Forelimb muscle (tissue), 1 donor: ENCODE measurements around the gene PLXNA4. TPM values are rescaled to one million over a fixed set of nuclear protein-coding genes. Genes with fewer than 3 reads are reported as not detected.

ENCODE experiments used
- DNase-seq: peaks from one replicate; pipeline ENCODE4 v3.0.0-alpha.2; 2013; ENCODE audit warnings: low read depth
- polyA plus RNA-seq: library from polyadenylated mRNA; unstranded; fragments of 120-200 nt; gene quantifications from one replicate; pipeline ENCODE4 v1.2.1, GENCODE V29; 2013; ENCODE audit not compliant: insufficient read length

The PLXNA4 gene
- polyA plus RNA-seq, 1 donor: 4.9 TPM

DNA sequence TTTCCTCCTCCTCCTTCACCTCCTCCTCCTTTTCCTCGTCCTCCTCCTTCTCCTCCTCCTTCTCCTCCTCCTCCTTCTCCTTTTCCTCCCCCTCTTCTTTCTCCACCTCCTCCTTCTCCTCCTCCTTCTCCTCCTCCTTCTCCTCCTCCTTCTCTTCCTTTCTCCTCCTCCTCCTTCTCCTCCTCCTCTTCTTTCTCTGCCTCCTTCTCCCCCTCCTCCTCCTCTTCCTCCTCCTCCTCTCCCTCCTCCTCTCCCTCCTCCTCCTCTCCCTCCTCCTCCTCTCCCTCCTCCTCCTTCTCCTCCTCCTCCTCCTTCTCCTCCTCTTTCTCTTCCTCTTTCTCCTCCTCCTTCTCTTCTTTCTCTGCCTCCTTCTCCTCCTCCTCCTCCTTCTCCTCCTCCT, 13.6 kb downstream of the PLXNA4 start:
- DNase-seq: no peak

DNA sequence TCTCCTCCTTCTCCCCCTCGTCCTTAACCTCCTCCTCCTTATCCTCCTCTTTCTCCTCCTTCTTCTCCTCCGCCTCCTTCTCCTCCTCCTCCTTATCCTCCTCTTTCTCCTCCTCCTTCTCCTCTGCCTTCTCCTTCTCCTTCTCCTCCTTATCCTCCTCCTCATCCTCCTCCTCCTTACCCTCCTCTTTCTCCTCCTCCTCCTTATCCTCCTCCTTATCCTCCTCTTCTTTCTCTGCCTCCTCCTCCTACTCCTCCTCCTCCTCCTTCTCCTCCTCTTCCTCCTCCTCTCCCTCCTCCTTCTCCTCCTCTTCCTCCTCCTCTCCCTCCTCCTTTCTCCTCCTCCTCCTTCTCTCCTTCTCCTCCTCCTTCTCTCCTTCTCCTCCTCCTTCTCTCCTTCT, 14.5 kb downstream of the PLXNA4 start:
- no peak for DNase-seq

DNA sequence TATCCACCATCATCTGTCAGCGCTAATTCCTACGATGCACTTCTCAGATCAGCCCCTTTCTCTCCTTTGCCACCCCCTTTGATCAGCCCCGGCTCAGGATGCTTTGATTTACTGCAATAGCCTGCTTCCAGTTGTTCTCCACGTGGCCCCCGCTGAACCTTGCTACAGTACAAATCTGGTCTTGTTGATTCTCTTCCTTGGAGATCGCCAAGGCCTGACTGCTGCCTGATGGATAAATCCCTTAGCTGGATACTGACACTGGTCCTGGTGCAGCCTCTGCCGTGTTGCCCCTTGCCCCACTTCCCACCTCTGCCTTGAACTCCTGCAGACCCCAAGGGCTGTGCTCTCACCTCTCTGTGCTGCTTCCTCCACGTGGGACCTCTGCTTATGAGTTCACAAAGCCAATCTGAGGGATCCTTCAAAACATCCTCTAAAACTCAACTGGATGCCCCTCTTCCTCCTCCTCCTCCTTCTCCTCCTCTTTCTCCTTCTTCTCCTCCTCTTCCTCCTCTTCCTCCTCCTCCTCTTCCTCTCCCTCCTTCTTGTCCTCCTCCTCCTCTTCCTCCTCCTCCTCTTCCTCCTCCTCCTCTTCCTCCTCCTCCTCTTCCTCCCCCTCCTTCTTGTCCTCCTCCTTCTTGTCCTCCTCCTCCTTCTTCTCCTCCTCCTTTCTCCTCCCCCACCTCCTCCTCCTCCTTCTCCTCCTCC, 15.3 kb downstream of the PLXNA4 start:
- DNase-seq: no peak

DNA sequence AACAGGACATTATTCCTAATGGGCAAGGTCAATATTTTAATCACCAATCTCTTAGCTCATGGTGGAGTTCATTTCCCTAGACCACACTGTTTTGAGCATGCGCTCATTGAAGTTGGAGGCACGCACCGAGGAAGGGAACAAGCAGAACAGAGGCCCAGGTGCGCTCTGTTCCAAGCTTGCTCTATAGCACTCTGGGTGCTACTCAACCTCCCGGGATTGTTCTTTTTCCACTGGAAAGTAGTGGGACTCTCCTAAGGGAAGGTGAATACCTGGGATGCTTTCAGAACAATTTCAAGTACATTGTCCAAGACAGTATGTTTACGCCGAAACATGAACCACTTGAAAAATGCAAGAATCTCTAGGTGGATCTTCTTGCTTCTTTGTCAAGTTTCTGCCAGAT, 16.2 kb downstream of the PLXNA4 start:
- DNase-seq: no peak

DNA sequence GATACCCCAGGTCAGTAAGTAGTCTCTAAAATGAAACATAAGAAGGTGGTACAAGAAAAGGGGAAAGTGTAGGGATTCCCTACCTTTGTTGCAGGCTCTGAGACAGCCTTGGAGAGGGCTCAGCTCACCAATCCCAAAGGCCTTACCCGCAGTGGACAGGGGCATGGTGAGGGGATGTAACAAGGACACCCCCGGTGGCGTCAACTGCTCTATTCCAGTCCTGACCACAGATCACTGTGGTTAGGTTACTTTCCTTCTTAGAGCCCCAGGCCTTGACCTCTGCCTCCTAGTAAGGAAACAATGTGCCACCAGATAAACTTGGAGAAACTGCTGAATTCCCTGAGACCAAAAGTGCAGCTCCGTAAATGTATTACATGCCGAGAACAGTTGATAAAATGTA, 17.5 kb downstream of the PLXNA4 start:
- DNase-seq: no peak

DNA sequence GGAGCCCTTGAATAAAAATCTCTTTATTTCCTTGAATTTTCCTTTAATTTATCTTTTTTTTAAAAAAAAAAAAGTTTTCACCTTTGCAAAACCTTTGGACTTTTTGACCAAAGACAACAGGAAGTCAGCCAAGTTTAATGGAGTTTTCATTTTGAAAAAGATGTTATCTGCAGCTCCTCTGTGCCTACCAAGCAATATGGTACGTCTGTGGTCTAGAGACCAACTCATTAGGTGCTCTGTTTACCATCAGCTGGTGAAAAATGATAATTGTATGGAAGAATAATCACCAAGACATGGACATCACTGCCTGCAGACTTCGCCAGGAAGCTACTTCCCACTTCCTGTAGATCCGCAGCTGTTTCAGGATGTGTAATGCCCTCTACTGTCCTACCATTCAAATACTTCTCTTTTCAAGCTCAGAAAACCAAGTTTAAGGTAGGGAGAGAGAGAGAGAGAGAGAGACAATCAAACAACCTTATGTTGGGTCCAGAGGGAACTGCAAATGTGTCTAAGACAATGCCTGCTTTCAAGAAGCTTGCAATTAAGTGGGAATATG, 18.7 kb downstream of the PLXNA4 start:
- no peak for DNase-seq

DNA sequence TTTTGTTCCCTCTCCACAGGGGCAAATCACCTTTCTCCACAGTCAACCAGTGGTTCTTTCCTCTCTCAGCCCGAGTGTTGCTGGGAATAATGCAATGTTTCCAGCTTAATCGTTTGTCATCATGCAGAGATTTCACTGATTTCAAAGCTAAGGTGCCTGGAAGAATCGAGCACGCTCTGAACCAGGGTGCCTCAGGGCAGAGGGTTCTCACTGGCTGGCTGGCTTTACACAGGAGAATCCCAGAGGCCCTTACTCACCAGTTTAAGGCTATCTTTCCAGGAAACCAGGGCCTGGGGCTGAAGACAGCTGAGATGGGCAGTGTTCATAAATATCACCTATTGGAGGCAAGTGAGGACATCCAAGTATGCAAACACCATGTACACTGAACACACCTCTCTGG, 21.8 kb downstream of the PLXNA4 start:
- no peak for DNase-seq

DNA sequence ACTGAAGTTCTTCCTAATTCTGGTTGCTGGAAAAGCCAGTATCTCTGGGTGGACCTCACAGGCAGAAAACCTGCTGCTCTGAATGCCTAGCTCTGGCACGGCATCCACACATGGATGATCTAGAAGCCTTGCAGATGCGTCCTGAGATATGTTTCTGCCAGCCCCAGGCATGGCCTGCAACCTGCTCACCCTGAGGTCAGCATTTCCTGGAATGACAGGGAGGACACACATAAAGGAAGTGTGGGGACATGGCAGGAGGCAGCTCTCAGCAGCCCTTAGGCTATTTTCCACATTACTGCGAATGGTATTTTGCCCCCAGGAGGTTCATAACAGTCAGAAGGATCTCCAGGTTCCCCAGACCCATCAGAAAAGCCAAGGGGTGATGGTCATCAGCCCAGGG, 23.2 kb downstream of the PLXNA4 start:
- no peak for DNase-seq

DNA sequence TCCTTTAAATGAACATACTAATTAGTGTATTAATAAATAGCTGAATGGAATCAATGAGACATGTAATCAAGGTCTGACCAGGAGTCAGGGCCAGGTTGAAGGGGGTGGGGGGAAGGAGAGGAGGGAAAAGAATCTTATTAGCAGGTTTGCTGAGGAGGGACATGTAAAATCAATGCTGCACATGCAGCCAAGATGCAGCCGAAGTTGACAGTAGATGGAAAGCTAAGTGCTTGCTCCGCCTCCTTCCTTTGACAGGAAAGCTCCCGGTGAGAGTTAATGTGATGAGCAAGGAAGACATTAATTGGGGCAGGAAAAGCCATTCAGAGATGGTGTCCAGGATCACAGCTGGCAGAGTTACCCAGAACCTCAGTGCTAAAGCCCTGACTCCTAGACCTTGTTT, 24.4 kb downstream of the PLXNA4 start:
- DNase-seq: no peak

DNA sequence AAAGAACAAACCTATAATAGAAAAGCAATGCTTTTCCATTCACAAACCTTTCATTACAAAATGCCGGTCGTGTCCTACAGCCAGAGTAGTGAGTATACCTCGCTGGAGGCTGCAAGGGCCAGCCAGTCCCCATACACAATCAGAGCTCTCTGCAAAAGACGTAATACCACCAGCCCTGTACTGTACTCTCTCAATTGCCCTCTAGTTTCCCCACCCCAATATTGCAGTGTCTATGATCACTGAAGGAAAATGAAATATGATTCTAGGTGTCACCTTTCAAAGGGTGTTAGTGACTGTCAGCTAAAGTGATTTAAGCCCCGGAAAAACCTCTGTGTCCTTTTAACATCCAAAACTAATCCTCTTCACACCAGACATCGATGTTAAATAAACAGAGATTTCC, 24.8 kb downstream of the PLXNA4 start:
- no peak for DNase-seq

DNA sequence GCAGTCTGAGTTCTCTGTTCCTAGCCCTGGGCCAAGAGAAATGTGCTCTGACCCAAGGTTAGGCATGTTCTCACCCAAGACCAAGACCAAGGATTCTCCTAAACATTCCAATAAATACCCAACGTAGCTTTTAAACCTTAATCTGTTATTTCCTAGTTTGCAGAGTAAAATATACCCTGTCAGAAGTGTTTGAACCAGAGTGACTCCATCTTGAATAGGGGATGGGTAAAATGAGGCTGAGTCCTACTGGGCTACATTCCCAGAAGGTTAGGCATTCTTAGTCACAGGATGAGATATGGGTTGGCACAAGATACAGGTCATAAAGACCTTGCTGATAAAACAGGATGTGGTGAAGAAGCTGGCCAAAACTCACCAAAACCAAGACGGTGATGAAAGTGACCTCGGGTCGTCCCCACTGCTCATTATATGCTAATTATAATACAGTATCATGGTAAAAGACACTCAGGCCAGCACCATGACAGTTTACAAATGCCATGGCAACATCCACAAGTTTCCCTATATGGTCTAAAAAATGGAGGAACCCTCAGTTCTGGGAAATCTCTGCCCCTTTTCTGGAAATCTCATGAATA, 27.7 kb downstream of the PLXNA4 start:
- DNase-seq: no peak

DNA sequence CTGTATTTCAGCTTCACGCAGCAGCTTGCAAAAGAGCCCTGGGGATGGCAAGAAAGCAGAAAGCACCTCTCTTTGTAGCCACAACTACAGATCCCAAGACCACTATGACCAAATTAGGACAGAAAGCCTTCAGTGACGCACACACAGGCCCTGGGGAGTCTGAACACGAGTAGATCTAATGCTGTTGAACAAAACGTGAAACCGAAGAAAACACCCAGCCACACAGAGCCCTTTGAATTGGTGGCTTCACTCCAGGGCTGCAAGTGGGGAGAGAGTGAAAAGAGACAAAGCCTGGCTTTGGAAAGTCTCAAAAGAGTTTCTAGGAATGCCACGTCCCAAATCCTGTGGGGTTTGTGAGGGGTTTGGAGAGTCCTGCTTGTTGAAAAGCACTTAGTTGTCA, 28.4 kb downstream of the PLXNA4 start:
- DNase-seq: no peak

DNA sequence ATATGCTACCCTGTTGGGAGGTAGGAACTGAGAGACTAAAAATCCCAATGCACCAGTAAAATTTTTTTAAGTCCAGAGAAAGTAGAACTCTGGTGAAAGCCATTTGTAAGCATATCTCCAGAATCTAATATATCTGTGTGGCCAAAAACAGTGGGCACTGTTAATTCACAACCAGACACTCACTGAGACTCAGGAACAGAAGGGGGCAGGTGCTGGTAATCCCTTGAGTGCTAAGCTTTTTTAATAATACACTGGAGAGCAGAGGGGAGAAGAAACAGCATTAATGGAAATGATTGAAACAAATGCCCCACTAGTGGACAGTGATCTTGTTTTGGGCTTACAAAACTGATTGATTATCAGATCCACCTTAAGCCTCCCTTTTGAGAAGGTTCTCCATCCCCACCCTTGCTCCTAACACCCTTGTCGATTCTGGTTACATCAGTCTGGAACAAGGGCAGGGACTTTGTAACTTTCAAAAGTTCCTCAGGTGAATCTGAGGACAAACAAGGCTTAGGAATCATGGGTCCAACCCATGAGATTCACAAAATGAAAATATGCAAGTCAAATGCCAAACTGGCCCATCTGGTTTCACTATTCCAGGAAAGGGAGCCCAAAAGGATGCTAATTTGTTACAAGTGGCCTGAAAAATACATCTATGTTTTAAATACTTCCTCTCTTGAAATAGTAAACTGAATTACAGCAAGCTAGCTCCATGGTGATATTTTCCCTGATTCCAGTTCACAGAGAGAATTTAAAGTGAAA, 29.7 kb downstream of the PLXNA4 start:
- DNase-seq: no peak

DNA sequence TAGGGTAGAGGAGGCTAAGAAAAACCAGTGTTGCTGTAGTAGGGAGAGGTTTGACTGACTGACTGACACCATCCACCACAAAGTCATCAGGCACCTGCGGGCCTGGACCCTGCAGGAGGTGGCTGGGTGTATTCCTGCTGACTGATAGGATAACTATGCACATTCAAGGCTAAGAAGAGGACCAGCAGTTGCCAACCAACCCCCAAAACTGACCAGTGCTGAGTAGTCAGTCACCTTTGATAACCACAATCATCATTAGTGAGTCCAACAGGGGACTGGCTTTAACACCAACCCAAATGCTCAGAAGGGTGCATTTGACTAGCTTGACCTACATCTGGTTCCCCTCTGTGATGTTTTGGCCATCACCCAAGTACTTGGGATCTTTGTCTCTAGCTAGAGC, 30.5 kb downstream of the PLXNA4 start:
- no peak for DNase-seq

DNA sequence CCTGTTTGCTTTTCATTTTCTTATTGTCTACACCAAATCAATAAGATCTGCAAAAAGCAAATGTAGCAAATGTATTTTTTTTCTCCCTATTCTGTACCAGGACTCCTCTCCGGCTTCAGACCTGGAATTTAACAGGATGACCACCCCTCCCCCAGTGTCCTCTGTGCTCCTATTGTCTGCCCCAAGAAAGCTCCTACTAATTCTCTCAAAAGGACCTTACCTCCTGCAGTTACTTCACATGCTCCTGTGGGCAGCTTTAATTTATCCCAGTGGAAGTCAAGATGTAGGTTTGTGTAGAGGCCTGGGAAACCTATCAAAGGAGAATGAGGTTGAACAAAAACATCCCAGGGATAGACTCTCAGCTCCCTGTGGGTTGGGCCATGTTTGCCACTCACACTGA, 31.3 kb downstream of the PLXNA4 start:
- DNase-seq: no peak

DNA sequence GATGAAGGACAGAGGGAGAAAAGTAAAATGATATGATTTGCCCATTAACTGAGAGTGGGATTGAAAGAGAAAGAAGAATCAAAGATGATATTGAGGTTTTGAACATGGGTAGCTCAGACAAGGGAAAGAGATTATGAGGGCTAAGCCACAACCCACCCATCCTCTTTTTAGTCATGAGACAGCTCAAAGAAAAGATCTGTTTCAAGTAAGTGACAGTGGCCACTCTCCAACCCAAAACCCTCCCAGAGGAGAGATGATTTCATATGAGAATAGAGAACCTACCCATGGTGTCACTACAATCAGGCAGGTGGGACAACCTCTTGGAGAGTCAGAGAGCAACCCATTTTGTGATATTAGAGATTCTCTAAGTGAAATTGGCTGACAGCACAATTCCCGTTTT, 32.2 kb downstream of the PLXNA4 start:
- DNase-seq: no peak

DNA sequence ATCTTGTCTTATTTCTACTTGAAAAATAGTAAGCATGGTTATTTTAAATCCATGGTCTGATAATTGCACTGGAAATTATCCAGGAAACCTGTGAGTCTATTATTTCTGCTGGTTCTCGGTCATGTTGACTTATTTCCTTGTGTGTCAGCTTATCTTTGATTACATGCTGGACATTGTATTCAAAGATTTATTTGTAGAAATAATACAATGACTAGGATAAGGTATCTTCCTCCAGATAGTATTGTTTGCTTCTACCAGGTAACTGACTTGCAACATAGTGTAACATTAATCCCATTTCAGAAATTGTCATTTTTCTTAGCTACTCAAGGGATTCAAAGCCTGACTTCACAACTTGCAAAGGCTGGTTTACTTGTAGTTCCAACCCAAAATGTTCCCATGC, 33.4 kb downstream of the PLXNA4 start:
- DNase-seq: no peak

DNA sequence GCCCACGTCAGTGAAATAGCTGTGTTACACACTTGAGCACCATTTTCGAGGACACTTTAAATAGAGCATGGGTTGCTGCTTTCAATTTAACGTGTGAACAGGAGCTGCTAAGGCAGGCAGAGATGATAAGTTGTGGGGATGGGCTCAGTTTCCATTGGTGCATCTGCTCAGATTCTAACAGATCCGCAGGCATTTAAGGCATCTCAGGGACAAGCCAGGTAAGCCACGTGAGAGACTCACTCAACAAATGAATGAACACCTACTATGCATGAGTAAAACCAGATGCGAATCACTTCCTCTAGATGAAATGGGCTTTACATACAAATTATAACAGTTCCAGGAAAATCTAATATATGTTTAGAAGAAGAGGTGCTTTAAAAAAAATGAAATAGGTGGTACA, 34.6 kb downstream of the PLXNA4 start:
- no peak for DNase-seq

DNA sequence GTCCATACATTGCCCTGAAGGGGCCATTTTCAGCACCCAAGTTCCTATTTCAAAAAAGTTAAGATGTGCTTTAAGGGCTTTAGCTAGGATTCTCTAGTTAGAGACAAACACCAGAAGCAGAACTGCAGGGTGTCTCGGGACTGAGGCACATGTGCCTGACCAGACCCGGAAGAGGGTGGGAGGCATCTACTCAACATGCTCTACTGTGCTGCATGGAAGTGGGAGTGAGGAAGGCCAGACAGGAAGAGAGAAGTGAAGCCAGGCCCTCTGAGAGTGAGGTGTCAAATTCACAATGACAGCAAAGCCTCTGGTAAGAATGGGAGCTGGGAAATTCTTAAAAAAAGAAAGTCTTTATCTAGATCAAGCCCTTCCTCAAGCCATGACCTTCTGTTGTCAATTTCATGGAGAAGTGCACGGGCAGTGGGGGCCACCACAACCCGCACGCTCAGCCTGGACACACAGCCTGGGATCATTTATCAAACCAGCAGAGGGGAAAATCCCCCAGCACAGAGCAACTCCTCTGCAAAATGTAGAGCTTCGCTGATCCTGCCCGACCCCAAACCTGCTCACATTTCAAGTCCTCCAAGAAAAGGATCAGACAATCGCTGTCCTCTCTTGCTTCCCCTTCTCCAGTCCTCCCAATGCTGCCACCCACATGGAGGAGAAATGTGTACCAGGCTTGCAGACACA, 38.7 kb downstream of the PLXNA4 start:
- DNase-seq: no peak

DNA sequence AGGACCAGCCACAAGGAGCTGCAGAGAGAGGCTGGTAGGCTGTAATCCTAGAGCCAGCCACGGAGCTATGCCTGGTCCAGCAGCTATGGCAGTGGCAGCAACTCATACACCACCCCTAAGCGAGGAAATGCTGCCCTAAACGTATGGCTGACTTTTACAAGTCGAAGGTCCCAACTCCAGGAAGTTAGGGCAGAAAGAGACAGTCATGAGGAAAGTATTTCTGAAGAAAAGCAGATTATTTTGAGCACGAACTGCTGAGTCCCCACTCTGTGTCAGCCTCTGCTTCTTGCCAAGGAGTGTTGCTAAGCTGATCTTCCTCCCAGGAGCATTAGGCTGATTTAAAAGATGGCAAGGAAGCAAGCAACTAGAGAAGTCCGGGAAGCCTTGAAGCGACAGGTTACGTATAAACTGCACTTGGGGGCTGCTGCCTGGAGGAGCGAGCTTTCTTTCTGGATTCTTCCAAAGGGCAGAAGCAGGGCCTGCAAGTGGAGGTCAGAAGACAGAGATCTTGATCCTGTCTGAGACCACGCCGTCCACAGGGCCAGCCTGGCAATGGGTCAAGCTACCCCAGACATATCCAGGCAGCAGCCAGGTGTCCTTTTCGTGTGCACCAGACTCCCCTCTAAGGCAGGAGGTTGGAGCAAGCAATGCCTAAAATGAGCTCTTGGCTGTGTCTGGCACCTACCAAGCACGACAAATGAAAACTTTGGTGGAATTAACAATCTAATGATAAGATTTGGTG, 39.4 kb downstream of the PLXNA4 start:
- DNase-seq: no peak

DNA sequence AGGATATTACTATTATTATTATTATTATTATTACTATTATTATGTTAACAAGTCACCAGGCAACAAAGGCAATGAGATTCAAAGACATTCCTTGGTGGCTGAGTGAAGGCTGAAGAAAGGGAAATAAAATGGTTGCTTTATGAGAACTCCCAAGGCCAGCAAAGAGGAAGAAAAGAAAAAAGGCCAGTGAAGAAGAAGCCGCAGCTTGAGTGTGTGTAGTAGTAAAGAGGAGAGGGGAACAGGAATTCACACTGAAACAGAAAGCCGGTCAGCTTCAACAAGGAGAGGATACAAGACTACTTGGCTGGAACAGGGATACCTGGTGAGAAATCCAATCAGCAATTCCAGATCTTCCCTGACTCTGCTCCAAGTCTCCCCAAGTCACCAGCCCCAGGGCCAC, 42.4 kb downstream of the PLXNA4 start:
- no peak for DNase-seq

DNA sequence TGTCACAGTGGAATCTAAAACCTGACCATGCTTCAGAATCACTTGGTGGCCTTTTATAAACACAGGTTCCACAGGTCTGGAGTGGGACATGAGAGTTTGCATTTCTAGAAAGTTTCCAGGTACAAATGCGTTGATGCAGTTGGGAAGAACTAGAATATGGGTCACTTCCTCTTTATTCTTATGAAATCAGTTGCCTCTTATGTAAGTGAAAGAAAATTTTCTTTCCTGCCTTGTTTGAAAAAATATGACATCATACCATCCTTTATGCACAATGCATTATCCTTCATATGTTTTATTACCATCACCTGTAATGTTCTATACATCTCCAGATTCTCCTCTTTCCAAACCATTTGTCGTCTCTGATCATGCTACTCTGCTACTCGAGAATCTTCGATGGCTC, 44.0 kb downstream of the PLXNA4 start:
- DNase-seq: no peak
